Fibroblast of skin of scalp (primary cell): ENCODE data around the gene NSA2.

Experiments
- DNase-seq: peaks from one replicate; pipeline ENCODE4 v3.0.0-alpha.2; 2013

Gene NSA2

DNA sequence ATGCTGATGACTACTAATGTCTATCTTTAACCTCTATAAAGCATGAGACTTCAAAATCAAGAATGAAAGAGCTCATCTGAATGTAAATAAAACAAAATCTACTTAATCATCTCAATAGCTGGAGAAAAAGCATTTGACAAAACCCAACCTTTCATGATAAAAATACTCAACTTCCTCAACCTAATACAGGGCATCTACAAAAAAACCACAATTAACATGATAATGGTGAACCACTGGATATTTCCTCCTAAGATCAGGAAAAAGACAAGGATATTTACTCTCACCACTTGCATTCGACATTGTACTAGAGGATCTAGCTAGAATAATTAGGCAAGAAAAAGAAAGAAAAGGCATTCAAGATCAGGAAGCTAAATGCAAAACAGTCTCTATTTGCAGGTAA lies 49.8 kb downstream of the NSA2 start:
- no peak for DNase-seq

DNA sequence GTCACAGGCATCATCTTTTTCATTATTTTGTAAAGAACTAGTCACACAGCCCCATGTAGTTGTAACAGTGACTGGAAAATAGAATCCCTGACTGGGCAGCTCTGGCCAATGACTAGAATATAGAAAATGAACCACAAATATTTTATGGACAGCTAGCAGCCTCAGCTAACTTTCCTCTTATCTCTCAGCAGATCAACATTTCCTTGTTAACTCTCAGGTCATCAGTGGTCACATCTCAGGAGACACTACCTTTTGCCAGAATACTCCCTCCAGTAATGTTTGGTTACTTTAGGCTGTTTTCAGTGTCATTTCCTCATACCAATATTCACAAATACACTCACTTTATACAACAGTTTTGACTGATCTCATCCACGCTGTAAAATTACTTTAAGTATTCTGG lies 55.2 kb downstream of the NSA2 start:
- DNase-seq: no peak

DNA sequence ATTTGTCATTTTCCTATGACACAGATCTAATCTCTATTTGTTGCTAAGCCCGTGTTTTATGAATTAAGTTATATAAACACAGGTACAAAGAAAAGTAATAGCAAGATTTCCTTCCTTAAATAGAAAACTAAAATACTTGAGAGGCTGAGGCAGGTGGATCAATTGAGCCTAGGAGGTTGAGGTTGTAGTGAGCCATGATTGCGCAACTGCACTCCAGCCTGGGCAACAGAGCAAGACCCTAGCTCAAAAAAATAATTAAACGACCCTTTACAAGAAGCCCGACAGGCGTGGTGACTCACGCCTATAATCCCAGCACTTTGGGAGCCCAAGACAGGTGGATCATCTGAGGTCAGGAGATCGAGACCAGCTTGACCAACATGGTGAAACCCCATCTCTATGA lies 62.4 kb downstream of the NSA2 start:
- DNase-seq: no peak
